Measurements from ENCODE around the gene FAM131A.

DNA sequence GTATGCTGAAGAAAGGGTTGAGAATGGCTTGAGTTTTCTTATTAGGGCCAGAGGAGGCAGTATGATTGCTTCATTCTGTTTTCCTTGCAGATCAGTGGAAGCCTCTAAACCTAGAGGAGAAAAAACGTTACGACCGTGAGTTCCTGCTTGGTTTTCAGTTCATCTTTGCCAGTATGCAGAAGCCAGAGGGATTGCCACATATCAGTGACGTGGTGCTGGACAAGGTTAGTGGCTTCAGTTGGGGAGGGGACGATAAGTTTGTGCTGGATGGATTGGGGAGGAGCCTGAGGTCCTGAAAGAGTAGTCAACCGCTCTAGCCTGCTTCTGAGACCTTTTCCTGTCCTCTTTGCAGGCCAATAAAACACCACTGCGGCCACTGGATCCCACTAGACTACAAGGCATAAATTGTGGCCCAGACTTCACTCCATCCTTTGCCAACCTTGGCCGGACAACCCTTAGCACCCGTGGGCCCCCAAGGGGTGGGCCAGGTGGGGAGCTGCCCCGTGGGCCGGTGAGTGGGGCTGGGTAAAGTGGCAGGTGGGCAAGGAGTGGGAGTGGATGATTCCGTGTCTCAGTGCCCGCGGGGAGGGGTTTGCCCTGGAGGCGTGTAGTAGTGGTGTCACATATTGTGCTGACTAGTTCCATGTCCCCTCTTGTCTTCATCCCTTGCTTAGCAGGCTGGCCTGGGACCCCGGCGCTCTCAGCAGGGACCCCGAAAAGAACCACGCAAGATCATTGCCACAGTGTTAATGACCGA is 14.5 kb upstream of the FAM131A start:
- TF ChIP-seq, protein P1, sequence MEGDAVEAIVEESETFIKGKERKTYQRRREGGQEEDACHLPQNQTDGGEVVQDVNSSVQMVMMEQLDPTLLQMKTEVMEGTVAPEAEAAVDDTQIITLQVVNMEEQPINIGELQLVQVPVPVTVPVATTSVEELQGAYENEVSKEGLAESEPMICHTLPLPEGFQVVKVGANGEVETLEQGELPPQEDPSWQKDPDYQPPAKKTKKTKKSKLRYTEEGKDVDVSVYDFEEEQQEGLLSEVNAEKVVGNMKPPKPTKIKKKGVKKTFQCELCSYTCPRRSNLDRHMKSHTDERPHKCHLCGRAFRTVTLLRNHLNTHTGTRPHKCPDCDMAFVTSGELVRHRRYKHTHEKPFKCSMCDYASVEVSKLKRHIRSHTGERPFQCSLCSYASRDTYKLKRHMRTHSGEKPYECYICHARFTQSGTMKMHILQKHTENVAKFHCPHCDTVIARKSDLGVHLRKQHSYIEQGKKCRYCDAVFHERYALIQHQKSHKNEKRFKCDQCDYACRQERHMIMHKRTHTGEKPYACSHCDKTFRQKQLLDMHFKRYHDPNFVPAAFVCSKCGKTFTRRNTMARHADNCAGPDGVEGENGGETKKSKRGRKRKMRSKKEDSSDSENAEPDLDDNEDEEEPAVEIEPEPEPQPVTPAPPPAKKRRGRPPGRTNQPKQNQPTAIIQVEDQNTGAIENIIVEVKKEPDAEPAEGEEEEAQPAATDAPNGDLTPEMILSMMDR (IDR thresholded peaks at IDR 0.05 in 8 of 11, conservative IDR thresholded peaks at IDR 0.05 in 3 of 11), result no peak
- peak in 2 of 3 donors; percentile 34 to 60 for TF ChIP-seq POLR2AphosphoS5 (IDR thresholded peaks at IDR 0.05)
